ENCODE measurements around the gene CNR1.

CNR1 gene

DNA sequence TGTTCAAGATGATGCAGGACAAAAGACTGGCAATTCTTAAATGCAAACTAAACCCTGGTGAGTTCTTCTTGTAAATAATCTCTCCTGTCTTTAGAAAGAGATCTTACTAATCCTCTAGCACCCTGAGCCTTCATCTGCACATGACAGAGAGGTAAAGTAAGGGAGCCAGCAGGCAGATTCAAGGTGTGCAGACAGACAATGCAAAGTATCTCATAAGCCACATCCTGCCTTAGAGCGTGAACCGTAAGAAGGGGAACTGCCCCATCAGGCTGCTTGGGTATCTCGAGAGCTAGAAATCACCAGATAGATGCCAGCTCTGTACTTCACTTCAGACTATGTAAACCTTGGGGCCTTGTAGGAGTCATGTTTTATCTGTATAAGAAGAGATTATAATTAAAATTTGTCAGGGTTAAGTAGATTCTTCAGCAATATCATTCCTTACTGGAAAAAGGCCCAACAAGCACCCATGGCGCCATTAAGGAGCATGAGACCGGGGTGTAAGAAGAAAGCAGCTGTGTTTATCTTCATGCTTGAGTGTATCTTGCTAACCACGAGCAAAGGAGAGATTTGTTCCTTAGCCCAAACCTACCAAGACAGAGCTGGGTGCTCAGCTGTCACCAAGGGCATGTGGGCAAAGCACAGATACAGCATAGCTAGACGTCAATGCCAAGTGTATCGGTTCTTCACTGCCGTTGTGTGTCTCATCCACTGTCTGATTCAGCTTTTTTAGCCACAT is 24.4 kb downstream of the CNR1 start:
- H3K9ac ChIP-seq (ENCODE audit: low read depth, low read length) = no peak overlapping the region
- H3K4me1 ChIP-seq (ENCODE audit: control insufficient read depth, insufficient read depth, low read length) = peaks cover 3% of the 10 kb centered on the region

DNA sequence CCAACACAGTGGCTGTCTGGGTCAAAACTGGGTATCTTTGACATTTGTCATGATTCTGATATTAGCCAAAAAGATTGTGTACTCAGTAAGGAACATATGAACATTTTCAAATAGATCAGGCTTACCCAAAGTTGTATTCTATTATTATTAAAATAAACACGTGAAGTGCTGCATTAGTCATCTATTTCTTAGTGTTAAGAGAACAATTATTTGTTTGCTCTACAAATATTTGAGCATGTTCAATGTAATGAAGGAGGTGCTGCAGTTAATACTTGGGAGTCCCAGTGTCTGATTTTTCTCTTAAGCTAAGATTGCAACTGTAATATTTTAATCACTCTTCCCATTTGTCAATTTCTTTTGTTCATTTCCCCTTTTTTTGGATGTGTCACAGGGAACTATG is 28.2 kb downstream of the CNR1 start:
- H3K36me3 ChIP-seq (ENCODE audit: control insufficient read depth, insufficient read depth, low read length) = no peaks in the 10 kb centered on the region
- peaks cover 3% of the 10 kb centered on the region for H3K4me1 ChIP-seq (ENCODE audit: control insufficient read depth, insufficient read depth, low read length)
- H3K9ac ChIP-seq (ENCODE audit: low read depth, low read length) = no peak overlapping the region
- no peaks in the 10 kb centered on the region for H3K27me3 ChIP-seq (ENCODE audit: control insufficient read depth, insufficient read depth, low read length)
- H3K4me3 ChIP-seq (ENCODE audit: low read depth, low read length) = no peak overlapping the region
- H3K9me3 ChIP-seq (ENCODE audit: control insufficient read depth, insufficient read depth, low read length) = no peaks in the 10 kb centered on the region

More for the DNA sequence above, 24.4 kb downstream of the CNR1 start:
- no peaks in the 10 kb centered on the region for H3K27me3 ChIP-seq (ENCODE audit: control insufficient read depth, insufficient read depth, low read length)
- no peak overlapping the region for H3K4me3 ChIP-seq (ENCODE audit: low read depth, low read length)
- H3K9me3 ChIP-seq (ENCODE audit: control insufficient read depth, insufficient read depth, low read length) = no peaks in the 10 kb centered on the region
- no peaks in the 10 kb centered on the region for H3K36me3 ChIP-seq (ENCODE audit: control insufficient read depth, insufficient read depth, low read length)

DNA sequence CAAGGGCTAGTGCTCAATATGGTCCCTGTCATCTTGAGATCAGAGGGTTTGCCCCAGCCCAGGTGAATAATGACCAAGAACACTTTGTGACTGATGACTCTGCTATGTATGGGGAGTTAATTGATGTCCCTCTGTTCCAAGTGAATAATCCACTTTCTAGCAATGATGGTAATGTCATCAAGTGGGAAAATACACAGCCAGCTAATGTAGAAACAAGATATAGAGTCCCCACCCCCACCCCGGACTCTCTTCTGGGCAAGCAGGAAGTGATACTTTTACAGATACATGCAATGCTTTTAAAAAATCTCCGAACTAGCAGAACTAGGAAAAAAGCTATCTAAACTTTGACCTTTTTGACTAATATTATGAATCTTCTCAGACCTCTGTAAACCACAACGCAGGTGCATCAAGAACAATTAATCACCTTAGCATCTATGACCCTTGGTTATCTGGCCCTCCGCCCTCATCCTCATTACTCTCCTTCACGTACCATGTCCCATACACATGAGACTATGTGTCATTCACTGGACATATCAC is 30.5 kb downstream of the CNR1 start:
- no peak overlapping the region for H3K9ac ChIP-seq (ENCODE audit: low read depth, low read length)
- H3K4me3 ChIP-seq (ENCODE audit: low read depth, low read length) = no peak overlapping the region
- H3K9me3 ChIP-seq (ENCODE audit: control insufficient read depth, insufficient read depth, low read length) = no peaks in the 10 kb centered on the region
- no peaks in the 10 kb centered on the region for H3K4me1 ChIP-seq (ENCODE audit: control insufficient read depth, insufficient read depth, low read length)
- no peaks in the 10 kb centered on the region for H3K27me3 ChIP-seq (ENCODE audit: control insufficient read depth, insufficient read depth, low read length)
- H3K36me3 ChIP-seq (ENCODE audit: control insufficient read depth, insufficient read depth, low read length) = no peaks in the 10 kb centered on the region

DNA sequence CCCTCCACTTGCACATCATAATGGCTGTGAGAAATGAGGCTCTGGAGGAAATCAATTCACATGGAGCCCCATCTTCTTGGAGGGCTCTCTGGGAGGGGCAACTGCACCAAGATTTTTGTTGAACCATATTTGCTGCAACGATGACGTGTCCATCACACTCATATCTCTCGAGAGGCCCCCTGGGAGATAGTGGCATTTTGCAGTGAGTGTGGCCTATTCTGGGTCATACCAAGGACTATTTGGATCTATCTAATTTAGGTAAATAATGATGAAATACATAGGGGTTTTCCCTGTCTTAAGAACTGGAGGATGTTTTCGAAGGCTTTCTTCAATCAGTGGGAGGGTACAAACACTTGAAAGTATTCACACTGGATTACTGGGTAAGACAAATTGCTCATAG is 31.6 kb downstream of the CNR1 start:
- no peaks in the 10 kb centered on the region for H3K4me1 ChIP-seq (ENCODE audit: control insufficient read depth, insufficient read depth, low read length)
- no peak overlapping the region for H3K4me3 ChIP-seq (ENCODE audit: low read depth, low read length)
- no peaks in the 10 kb centered on the region for H3K36me3 ChIP-seq (ENCODE audit: control insufficient read depth, insufficient read depth, low read length)
- no peaks in the 10 kb centered on the region for H3K27me3 ChIP-seq (ENCODE audit: control insufficient read depth, insufficient read depth, low read length)
- no peaks in the 10 kb centered on the region for H3K9me3 ChIP-seq (ENCODE audit: control insufficient read depth, insufficient read depth, low read length)
- H3K9ac ChIP-seq (ENCODE audit: low read depth, low read length) = no peak overlapping the region

DNA sequence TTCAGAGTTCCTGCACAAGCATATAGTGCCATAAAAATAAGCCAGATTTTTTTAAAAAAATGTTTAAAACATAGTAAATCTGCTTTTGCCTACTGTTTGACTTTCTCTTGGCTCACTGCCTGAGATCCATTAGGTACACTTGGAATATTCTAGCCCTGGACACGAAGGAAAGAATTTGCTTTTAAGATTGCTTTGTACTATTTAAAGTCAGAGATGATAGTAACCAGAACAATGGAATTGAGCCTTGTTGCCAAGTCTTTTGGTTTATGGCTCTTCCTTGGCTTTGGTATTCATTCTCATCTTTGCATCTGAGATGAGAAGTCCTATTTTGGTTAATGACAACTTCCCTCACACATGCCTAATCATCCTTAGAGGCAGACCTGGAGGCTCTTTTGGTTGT is 32.4 kb downstream of the CNR1 start:
- H3K36me3 ChIP-seq (ENCODE audit: control insufficient read depth, insufficient read depth, low read length) = no peaks in the 10 kb centered on the region
- no peaks in the 10 kb centered on the region for H3K4me1 ChIP-seq (ENCODE audit: control insufficient read depth, insufficient read depth, low read length)
- H3K4me3 ChIP-seq (ENCODE audit: low read depth, low read length) = no peak overlapping the region
- no peaks in the 10 kb centered on the region for H3K9me3 ChIP-seq (ENCODE audit: control insufficient read depth, insufficient read depth, low read length)
- no peaks in the 10 kb centered on the region for H3K27me3 ChIP-seq (ENCODE audit: control insufficient read depth, insufficient read depth, low read length)
- no peak overlapping the region for H3K9ac ChIP-seq (ENCODE audit: low read depth, low read length)

DNA sequence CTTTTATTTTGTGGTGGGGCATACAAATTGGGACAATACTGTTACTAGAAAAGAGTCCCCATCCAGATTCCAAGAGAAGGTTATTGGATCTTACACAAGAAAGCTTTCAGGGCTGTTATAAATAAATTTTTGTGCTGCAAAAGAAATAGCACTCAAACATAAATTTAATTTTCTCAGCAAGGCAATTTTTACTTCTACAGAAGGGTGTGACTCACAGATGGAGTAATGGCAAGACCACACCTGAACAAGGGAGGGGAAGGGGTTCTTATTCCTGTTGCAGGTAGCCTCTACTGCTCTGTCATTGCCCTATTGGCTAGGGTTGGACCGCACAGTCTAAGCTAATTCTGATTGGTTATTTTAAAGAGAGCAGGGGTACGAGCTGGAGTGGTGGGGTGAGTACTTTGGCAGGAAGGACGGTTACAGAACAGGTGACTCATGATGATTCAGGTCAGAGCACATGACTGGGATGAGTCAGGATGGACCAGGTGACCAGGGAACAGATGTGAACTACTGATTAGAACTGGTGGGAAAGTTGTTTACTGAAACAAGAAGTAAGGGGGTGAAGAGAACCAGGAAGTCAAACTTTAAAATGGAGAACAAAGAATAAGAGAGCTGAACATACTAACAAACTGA is 41.1 kb downstream of the CNR1 start:
- Histone ChIP-seq H3K4me1 (ENCODE audit: control insufficient read depth, insufficient read depth, low read length) (peaks cover 3% of the 10 kb centered on the region), H3K36me3 (ENCODE audit: control insufficient read depth, insufficient read depth, low read length) (no peaks in the 10 kb centered on the region), H3K9me3 (ENCODE audit: control insufficient read depth, insufficient read depth, low read length) (no peaks in the 10 kb centered on the region), H3K27me3 (ENCODE audit: control insufficient read depth, insufficient read depth, low read length) (no peaks in the 10 kb centered on the region), H3K4me3 (ENCODE audit: low read depth, low read length) (no peak overlapping the region), H3K9ac (ENCODE audit: low read depth, low read length) (no peak overlapping the region)

DNA sequence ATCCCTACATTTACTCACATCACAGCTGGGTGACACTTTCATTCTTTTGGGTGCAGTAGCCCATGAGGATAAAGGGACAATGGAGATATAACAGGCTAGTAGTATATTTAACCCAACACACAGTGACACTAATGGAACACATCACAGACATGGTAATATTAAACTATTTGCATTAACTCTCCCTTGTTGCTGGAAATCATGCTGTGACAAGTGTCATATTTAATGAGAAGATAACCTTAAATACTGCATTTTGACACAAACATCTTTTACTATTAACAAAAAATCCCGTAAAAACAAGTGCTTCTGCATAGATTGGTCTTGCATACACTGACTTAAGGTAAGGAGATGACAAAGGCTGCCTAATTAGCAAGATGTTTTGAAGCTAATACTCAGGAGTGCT is 45.5 kb downstream of the CNR1 start:
- Histone ChIP-seq H3K4me3 (ENCODE audit: low read depth, low read length) (no peak overlapping the region), H3K36me3 (ENCODE audit: control insufficient read depth, insufficient read depth, low read length) (no peaks in the 10 kb centered on the region), H3K4me1 (ENCODE audit: control insufficient read depth, insufficient read depth, low read length) (no peaks in the 10 kb centered on the region), H3K27me3 (ENCODE audit: control insufficient read depth, insufficient read depth, low read length) (no peaks in the 10 kb centered on the region), H3K9me3 (ENCODE audit: control insufficient read depth, insufficient read depth, low read length) (no peaks in the 10 kb centered on the region), H3K9ac (ENCODE audit: low read depth, low read length) (no peak overlapping the region)

DNA sequence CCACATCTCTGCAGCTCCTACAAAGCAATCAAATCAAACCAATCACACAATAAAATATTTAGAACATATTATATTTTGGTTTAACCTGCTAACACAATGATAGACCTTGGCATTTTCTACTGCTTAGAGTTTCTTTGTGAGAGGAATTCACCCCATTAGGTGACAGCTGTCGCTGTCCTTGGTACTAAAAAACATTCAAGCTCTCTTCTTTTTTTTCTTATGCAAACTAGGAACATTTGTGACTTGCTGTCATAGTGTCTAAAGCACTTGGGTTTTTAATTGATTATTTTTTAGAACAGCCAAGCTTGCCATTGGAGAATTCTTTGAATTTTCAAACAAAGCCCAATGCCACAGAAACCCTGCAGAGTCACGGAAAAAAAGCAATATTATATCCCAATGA is 46.4 kb downstream of the CNR1 start:
- H3K27me3 ChIP-seq (ENCODE audit: control insufficient read depth, insufficient read depth, low read length) = no peaks in the 10 kb centered on the region
- H3K36me3 ChIP-seq (ENCODE audit: control insufficient read depth, insufficient read depth, low read length) = no peaks in the 10 kb centered on the region
- H3K9me3 ChIP-seq (ENCODE audit: control insufficient read depth, insufficient read depth, low read length) = no peaks in the 10 kb centered on the region
- H3K9ac ChIP-seq (ENCODE audit: low read depth, low read length) = no peak overlapping the region
- H3K4me3 ChIP-seq (ENCODE audit: low read depth, low read length) = no peak overlapping the region
- H3K4me1 ChIP-seq (ENCODE audit: control insufficient read depth, insufficient read depth, low read length) = no peaks in the 10 kb centered on the region

DNA sequence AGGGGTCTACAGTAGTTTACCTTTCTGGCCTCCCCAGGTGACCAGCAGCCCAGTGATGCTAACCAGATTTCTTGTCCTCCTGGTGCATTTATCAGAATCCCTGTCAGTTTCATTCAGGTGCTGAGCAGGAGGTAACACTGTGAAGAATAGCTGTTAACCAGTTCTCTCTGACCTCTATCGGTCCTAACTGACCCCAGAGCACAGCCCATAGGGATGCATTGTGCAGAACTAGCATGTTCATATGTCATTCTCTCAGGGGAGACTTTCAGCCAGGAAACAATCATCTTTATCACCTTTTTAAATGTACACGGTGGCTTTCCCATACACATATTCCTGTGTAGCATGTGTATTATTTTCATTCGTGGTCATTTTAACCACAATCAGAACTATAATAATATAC is 49.9 kb downstream of the CNR1 start:
- Histone ChIP-seq H3K27me3 (ENCODE audit: control insufficient read depth, insufficient read depth, low read length) (no peaks in the 10 kb centered on the region), H3K4me3 (ENCODE audit: low read depth, low read length) (no peak overlapping the region), H3K9me3 (ENCODE audit: control insufficient read depth, insufficient read depth, low read length) (no peaks in the 10 kb centered on the region), H3K36me3 (ENCODE audit: control insufficient read depth, insufficient read depth, low read length) (no peaks in the 10 kb centered on the region), H3K4me1 (ENCODE audit: control insufficient read depth, insufficient read depth, low read length) (no peaks in the 10 kb centered on the region), H3K9ac (ENCODE audit: low read depth, low read length) (no peak overlapping the region)

DNA sequence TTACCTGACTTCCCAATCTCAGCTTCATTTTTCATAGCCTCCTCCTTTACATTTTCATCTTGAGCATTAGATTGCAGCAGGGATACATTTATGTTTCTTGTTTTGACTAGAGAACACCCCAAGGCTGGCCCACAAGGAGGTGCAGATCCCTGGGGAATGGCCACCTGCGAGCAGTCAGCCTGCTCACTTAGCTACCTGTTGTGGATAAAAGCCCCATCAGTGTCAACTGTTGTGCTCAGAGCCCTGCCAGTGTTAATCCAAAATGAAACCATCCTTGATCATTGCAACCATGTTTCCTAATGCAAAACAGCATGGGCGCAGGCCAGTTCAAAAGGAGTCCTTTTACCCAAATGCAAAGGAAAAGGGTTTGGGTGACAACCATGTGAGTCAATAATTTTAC is 50.8 kb downstream of the CNR1 start:
- Histone ChIP-seq H3K4me1 (ENCODE audit: control insufficient read depth, insufficient read depth, low read length) (no peaks in the 10 kb centered on the region), H3K9ac (ENCODE audit: low read depth, low read length) (no peak overlapping the region), H3K4me3 (ENCODE audit: low read depth, low read length) (no peak overlapping the region), H3K36me3 (ENCODE audit: control insufficient read depth, insufficient read depth, low read length) (no peaks in the 10 kb centered on the region), H3K9me3 (ENCODE audit: control insufficient read depth, insufficient read depth, low read length) (no peaks in the 10 kb centered on the region), H3K27me3 (ENCODE audit: control insufficient read depth, insufficient read depth, low read length) (no peaks in the 10 kb centered on the region)

DNA sequence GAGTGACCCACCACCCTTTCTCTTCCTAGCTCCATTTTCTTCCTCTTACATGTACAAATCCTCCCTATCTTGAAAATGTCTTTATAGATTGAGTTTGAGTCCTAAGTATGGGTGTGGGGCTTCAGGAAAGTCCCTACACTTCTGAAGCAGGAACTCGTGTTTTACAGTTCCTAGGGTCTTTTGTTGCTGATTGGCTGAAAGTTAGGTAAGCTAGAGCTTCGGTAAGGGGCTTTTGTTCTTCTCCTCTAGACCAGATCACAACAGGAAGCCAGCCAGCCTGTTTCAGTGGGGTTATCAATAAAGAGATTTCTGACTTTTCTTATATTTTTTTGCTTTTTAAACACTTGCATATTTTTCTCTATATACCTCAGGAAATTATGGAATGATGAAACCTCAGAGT is 51.3 kb downstream of the CNR1 start:
- Histone ChIP-seq H3K4me3 (ENCODE audit: low read depth, low read length) (no peak overlapping the region), H3K9ac (ENCODE audit: low read depth, low read length) (no peak overlapping the region), H3K9me3 (ENCODE audit: control insufficient read depth, insufficient read depth, low read length) (no peaks in the 10 kb centered on the region), H3K4me1 (ENCODE audit: control insufficient read depth, insufficient read depth, low read length) (no peaks in the 10 kb centered on the region), H3K36me3 (ENCODE audit: control insufficient read depth, insufficient read depth, low read length) (no peaks in the 10 kb centered on the region), H3K27me3 (ENCODE audit: control insufficient read depth, insufficient read depth, low read length) (no peaks in the 10 kb centered on the region)

DNA sequence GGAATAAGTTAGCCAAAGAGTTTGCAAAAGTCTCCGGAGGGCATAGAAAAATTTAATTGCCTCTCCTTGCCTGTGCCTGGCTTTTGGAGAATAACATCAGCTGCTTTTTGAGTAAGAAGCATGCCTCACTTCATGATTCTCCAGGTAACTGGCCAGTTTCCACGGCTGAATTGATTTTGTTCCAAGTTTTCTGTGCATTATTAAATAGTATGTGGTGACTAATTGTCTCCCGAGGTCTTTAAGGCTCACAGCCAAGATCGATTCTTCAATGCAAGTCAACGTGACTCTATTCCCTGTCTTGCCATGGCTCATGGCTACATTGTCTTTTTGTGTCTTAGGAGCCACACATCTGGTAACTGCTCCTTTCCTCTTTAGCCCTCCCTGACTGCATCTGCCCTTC is 54.2 kb downstream of the CNR1 start:
- H3K9ac ChIP-seq (ENCODE audit: low read depth, low read length) = no peak overlapping the region
- no peaks in the 10 kb centered on the region for H3K36me3 ChIP-seq (ENCODE audit: control insufficient read depth, insufficient read depth, low read length)
- H3K27me3 ChIP-seq (ENCODE audit: control insufficient read depth, insufficient read depth, low read length) = no peaks in the 10 kb centered on the region
- no peak overlapping the region for H3K4me3 ChIP-seq (ENCODE audit: low read depth, low read length)
- H3K4me1 ChIP-seq (ENCODE audit: control insufficient read depth, insufficient read depth, low read length) = no peaks in the 10 kb centered on the region
- no peaks in the 10 kb centered on the region for H3K9me3 ChIP-seq (ENCODE audit: control insufficient read depth, insufficient read depth, low read length)

All from iPS-15b (cell line).